ENCODE measurements around the gene FXYD5.
A peak's percentile ranks its signal among the peaks of the same experiment; 100 is the strongest.

FXYD5 gene

DNA sequence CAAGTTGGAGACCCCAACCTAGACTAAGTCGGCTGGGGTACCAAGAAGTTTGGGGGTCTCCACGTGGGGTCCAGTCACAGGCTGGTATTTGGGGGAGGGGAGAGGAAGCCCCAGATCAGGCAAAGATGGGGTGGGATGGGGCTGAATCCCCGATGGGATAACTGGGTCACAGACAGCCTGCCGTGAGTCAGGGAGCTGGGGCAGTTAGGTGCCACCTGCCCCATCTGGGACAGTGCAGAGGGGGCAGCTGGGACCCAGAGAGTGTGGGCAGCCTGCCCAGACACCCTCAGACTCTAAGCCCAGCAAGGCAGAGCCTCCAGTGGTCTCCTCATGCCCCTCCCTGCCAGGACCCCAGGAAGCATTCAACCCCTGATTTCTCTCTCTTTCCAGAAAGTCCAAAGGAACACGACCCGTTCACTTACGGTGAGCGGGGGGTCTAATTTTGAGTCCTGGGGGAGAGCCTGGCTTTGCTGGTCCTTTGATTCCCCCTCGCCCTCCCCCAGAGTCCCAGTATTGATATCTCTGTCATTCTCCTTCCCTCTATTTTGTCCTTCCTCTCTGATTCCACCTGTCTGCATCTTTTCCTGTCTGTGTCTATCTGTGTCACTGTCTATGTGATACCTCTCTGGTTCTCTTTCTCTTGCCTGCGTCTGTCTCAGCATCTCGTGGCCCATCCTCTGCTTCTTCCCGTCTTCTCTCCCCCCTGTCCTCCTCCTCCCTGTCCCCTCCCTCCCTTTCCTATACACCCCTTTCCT is 14.2 kb upstream of the FXYD5 start:
- no peak overlapping the region for H3K27ac ChIP-seq (ENCODE audit: poor library complexity, severe bottlenecking)
- ATAC-seq (ENCODE audit: low read depth), result no peak

DNA sequence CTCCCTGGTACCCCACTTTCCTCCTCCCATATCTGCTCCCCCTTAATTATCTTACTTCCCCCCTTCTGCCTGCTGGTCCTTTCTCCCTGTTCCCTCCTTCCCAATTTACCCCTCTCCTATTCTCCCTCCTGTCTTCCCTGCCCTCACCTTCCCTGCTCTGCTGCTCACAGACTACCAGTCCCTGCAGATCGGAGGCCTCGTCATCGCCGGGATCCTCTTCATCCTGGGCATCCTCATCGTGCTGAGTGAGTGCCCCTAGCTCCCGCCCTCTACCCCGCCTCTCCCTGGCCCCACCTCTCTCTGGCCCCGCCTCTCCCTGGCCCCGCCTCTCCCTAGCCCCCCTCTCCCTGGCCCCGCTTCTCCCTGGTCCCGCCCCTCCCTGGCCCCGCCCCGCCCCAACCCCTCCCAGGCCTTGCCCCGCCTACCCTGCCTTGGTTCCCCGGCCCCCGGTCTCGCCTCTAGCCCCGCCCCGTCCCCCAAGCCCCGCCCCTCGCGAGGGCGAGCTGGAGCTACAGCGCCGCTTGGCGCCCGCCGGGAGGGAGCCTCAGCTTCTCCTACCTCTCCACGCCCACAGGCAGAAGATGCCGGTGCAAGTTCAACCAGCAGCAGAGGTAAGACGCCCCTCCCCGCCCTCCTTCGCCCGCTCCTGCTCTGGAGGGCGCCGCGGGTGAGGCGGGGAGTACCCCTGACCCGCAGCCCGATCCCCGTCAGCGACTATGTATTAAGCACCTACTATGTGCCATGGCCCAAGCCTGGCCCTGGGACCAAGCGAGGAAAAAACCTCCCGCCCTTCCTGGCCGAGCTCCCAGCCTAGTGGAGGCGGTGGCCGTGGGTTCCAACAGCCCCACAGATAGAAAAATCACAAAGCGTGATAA is 13.3 kb upstream of the FXYD5 start:
- ATAC-seq (ENCODE audit: low read depth) (peak; percentile 85), DNase-seq (ENCODE audit: low spot score) (peak; percentile 92)
- peak; percentile 81 for TF ChIP-seq CTCF (IDR thresholded peaks at IDR 0.05; ENCODE audit: poor library complexity, severe bottlenecking)
- no peak overlapping the region for H3K4me3 ChIP-seq (ENCODE audit: severe bottlenecking)
- H3K4me1 ChIP-seq (ENCODE audit: insufficient read depth, poor library complexity, severe bottlenecking), result peaks cover 4% of the 10 kb centered on the region
- H3K36me3 ChIP-seq (ENCODE audit: low read depth), result no peaks in the 10 kb centered on the region
- H3K27me3 ChIP-seq (ENCODE audit: insufficient read depth, poor library complexity, severe bottlenecking), result peaks cover 26% of the 10 kb centered on the region
- no peak overlapping the region for H3K27ac ChIP-seq (ENCODE audit: poor library complexity, severe bottlenecking)
- H3K9me3 ChIP-seq (ENCODE audit: severe bottlenecking), result no peaks in the 10 kb centered on the region

More for the DNA sequence above, 14.2 kb upstream of the FXYD5 start:
- H3K4me1 ChIP-seq (ENCODE audit: insufficient read depth, poor library complexity, severe bottlenecking), result peaks cover 4% of the 10 kb centered on the region
- peaks cover 26% of the 10 kb centered on the region for H3K27me3 ChIP-seq (ENCODE audit: insufficient read depth, poor library complexity, severe bottlenecking)
- H3K9me3 ChIP-seq (ENCODE audit: severe bottlenecking), result no peaks in the 10 kb centered on the region
- no peak for DNase-seq (ENCODE audit: low spot score)
- no peak overlapping the region for H3K4me3 ChIP-seq (ENCODE audit: severe bottlenecking)
- no peak for TF ChIP-seq CTCF (IDR thresholded peaks at IDR 0.05; ENCODE audit: poor library complexity, severe bottlenecking)
- no peaks in the 10 kb centered on the region for H3K36me3 ChIP-seq (ENCODE audit: low read depth)

- Histone ChIP-seq H3K4me3 (ENCODE audit: severe bottlenecking) (no peak overlapping the region), H3K9me3 (ENCODE audit: severe bottlenecking) (no peaks in the 10 kb centered on the region), H3K27ac (ENCODE audit: poor library complexity, severe bottlenecking) (no peak overlapping the region), H3K27me3 (ENCODE audit: insufficient read depth, poor library complexity, severe bottlenecking) (peaks cover 26% of the 10 kb centered on the region), H3K4me1 (ENCODE audit: insufficient read depth, poor library complexity, severe bottlenecking) (peaks cover 4% of the 10 kb centered on the region), H3K36me3 (ENCODE audit: low read depth) (no peaks in the 10 kb centered on the region)
- DNase-seq (ENCODE audit: low spot score) (no peak), ATAC-seq (ENCODE audit: low read depth) (no peak)
- TF ChIP-seq CTCF (IDR thresholded peaks at IDR 0.05; ENCODE audit: poor library complexity, severe bottlenecking), result no peak
Observed at GRCh38 chr19:35141837-35142605, 12.5 kb upstream of the FXYD5 start.

DNA sequence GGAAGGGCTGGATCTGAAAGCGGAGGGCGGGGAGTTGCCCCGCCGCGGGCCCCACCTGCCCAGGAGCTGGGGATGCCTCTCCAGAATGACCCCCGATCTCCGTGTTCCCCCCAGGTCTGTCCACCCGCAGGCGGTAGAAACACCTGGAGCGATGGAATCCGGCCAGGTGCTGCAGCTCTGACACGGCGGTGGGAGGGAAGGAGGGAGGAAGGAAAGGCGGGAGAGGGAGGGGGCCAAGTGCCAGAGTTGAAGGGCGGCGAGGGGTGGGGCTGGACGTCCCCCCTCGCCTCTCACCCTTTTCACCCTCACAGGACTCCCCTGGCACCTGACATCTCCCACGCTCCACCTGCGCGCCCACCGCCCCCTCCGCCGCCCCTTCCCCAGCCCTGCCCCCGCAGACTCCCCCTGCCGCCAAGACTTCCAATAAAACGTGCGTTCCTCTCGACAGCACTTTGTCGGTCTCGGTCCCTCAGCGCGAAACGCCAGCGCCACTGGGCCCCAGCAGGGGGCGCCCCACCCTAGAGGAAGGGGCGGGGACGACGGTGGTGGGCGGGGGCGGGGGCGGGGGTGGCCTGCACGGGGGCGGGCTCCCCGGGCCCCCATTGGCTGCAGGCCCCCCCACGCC is 11.8 kb upstream of the FXYD5 start:
- Histone ChIP-seq H3K27me3 (ENCODE audit: insufficient read depth, poor library complexity, severe bottlenecking) (peaks cover 26% of the 10 kb centered on the region), H3K27ac (ENCODE audit: poor library complexity, severe bottlenecking) (no peak overlapping the region), H3K36me3 (ENCODE audit: low read depth) (no peaks in the 10 kb centered on the region), H3K9me3 (ENCODE audit: severe bottlenecking) (no peaks in the 10 kb centered on the region), H3K4me1 (ENCODE audit: insufficient read depth, poor library complexity, severe bottlenecking) (peaks cover 4% of the 10 kb centered on the region), H3K4me3 (ENCODE audit: severe bottlenecking) (no peak overlapping the region)
- TF ChIP-seq CTCF (IDR thresholded peaks at IDR 0.05; ENCODE audit: poor library complexity, severe bottlenecking), result peak; percentile 77
- no peak for DNase-seq (ENCODE audit: low spot score)
- ATAC-seq (ENCODE audit: low read depth), result no peak

All from RWPE2 (cell line).